Body of pancreas (tissue), 4 donors: Measurements from ENCODE around the gene ANKS1A.

Source experiments
- CTCF ChIP-seq, 7 experiments: fragments of 450-650 bp in 4 of 7; fragments of 200-600 bp in 3 of 7; sonication (generic) in 3 of 7; IDR thresholded peaks; one replicate each; pipeline ENCODE4 v1.5.1; 2016 to 2019; ENCODE audit warnings: antibody characterized with exemption in 7 of 7
- POLR2A ChIP-seq, 3 donors: fragments of 450-650 bp; IDR thresholded peaks; one replicate each; pipeline ENCODE4 v1.6.1; 2016; ENCODE audit warnings: antibody characterized with exemption in 3 of 3, mild to moderate bottlenecking in 2 of 3

- TF ChIP-seq CTCF (IDR thresholded peaks at IDR 0.05): no peak
- no peak for TF ChIP-seq POLR2A (IDR thresholded peaks at IDR 0.05)
These were observed 183.1 kb downstream of the ANKS1A start for GRCh38 chr6:35072051-35072697.
